ENCODE data around the gene ANAPC4.

Gene ANAPC4

DNA sequence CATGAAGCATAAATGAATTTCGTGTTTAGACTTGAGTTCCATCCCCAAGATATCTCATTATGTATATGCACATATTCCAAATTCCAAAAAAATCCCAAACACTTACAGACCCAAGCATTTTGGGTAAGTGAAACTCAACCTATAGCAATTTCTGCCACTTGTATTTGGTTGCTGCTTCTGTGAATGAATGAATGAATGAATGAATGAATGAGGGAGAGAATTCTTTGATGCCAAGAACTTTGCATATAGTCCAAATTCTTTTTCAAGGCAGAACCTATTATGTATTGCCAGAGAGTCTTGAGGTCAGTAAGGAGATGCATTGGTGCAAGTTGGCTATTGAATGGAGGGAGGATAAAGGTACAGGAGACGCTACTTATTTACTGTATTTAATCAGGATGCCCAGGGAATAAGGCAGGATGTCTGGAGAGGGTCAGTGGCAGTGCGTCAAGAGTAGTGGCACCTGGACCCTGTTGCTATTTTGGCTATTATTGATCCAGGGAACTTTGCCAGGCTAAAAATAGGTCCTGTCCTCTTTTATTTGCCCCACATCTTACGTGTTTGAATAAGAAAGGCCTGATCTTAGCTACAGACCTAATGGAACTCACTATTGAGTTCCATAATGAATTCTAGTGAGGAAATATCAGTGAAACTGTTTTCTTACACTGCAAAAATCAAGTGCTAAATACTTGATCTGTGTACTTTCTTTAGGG is 33.9 kb downstream of the ANAPC4 start:
- Histone ChIP-seq H3K36me3 (ENCODE audit: control insufficient read depth, insufficient read depth, low read length) (peaks cover 93% of the 10 kb centered on the region), H3K4me3 (ENCODE audit: low read depth, low read length) (no peak overlapping the region), H3K9ac (ENCODE audit: low read length) (no peak overlapping the region), H3K9me3 (ENCODE audit: control insufficient read depth, insufficient read depth, low read depth, low read length) (no peaks in the 10 kb centered on the region), H3K4me1 (ENCODE audit: control insufficient read depth, insufficient read depth, low read length) (no peaks in the 10 kb centered on the region), H3K27me3 (ENCODE audit: control insufficient read depth, insufficient read depth, low read length) (no peaks in the 10 kb centered on the region), H3K27ac (ENCODE audit: low read depth, low read length) (no peak overlapping the region)

DNA sequence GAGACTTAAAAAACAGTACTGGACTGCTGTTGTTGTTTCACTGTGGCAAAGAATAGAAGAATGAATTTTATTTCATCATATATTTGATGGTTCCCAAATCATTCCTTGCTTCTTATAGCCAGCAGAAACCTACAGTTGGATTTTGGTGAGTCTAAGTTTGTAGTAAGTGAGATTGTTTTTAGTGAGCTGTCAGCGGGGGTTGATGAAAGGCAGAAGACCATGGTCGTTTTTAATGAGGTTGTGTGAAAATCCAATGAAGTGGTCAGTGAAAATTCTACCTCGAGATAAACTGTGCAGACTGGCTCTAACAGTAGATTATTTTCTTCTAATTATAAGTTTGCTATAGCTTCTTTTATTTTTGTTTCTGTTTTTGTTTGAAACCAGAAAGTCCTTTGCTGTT is 36.2 kb downstream of the ANAPC4 start:
- Histone ChIP-seq H3K36me3 (ENCODE audit: control insufficient read depth, insufficient read depth, low read length) (peaks cover 94% of the 10 kb centered on the region), H3K4me3 (ENCODE audit: low read depth, low read length) (no peak overlapping the region)

GRCh38 chr4:25417014-25417413 is 40.0 kb downstream of the ANAPC4 start:
- Histone ChIP-seq H3K9me3 (ENCODE audit: control insufficient read depth, insufficient read depth, low read depth, low read length) (no peaks in the 10 kb centered on the region), H3K36me3 (ENCODE audit: control insufficient read depth, insufficient read depth, low read length) (peaks cover 66% of the 10 kb centered on the region), H3K4me1 (ENCODE audit: control insufficient read depth, insufficient read depth, low read length) (no peaks in the 10 kb centered on the region), H3K4me3 (ENCODE audit: low read depth, low read length) (no peak overlapping the region), H3K27me3 (ENCODE audit: control insufficient read depth, insufficient read depth, low read length) (no peaks in the 10 kb centered on the region), H3K27ac (ENCODE audit: low read depth, low read length) (no peak overlapping the region), H3K9ac (ENCODE audit: low read length) (no peak overlapping the region)

More for the DNA sequence above, 36.2 kb downstream of the ANAPC4 start:
- H3K27me3 ChIP-seq (ENCODE audit: control insufficient read depth, insufficient read depth, low read length), result no peaks in the 10 kb centered on the region
- no peak overlapping the region for H3K9ac ChIP-seq (ENCODE audit: low read length)
- H3K9me3 ChIP-seq (ENCODE audit: control insufficient read depth, insufficient read depth, low read depth, low read length), result no peaks in the 10 kb centered on the region
- H3K27ac ChIP-seq (ENCODE audit: low read depth, low read length), result no peak overlapping the region
- H3K4me1 ChIP-seq (ENCODE audit: control insufficient read depth, insufficient read depth, low read length), result no peaks in the 10 kb centered on the region

DNA sequence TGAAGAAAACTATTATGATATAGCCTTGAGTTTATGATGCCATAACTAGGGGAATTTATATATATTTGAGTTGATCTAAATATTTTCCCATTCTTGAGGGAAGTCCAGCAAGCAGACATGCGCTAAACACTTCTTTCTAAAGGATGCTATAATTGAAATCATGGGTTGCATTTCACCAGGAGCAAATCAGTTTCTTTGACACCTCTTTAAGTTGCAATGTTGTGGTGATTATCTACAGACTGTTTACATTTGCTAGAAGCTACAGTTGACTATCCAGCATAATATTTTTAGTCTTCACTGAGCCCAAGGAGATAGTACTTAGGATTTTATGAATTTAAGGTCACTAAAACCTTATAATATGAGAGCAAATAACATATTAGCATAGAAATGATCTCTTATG is 43.9 kb downstream of the ANAPC4 start:
- Histone ChIP-seq H3K9ac (ENCODE audit: low read length) (no peak overlapping the region), H3K27me3 (ENCODE audit: control insufficient read depth, insufficient read depth, low read length) (no peaks in the 10 kb centered on the region), H3K4me3 (ENCODE audit: low read depth, low read length) (no peak overlapping the region), H3K9me3 (ENCODE audit: control insufficient read depth, insufficient read depth, low read depth, low read length) (no peaks in the 10 kb centered on the region), H3K36me3 (ENCODE audit: control insufficient read depth, insufficient read depth, low read length) (peaks cover 35% of the 10 kb centered on the region), H3K27ac (ENCODE audit: low read depth, low read length) (no peak overlapping the region), H3K4me1 (ENCODE audit: control insufficient read depth, insufficient read depth, low read length) (no peaks in the 10 kb centered on the region)

GRCh38 chr4:25421816-25422525 is 44.9 kb downstream of the ANAPC4 start:
- H3K27me3 ChIP-seq (ENCODE audit: control insufficient read depth, insufficient read depth, low read length), result no peaks in the 10 kb centered on the region
- H3K36me3 ChIP-seq (ENCODE audit: control insufficient read depth, insufficient read depth, low read length), result peaks cover 26% of the 10 kb centered on the region
- H3K27ac ChIP-seq (ENCODE audit: low read depth, low read length), result no peak overlapping the region
- no peak overlapping the region for H3K4me3 ChIP-seq (ENCODE audit: low read depth, low read length)
- H3K9ac ChIP-seq (ENCODE audit: low read length), result no peak overlapping the region
- no peaks in the 10 kb centered on the region for H3K9me3 ChIP-seq (ENCODE audit: control insufficient read depth, insufficient read depth, low read depth, low read length)
- no peaks in the 10 kb centered on the region for H3K4me1 ChIP-seq (ENCODE audit: control insufficient read depth, insufficient read depth, low read length)

GRCh38 chr4:25423548-25423947 is 46.5 kb downstream of the ANAPC4 start:
- Histone ChIP-seq H3K27me3 (ENCODE audit: control insufficient read depth, insufficient read depth, low read length) (no peaks in the 10 kb centered on the region), H3K9ac (ENCODE audit: low read length) (no peak overlapping the region), H3K27ac (ENCODE audit: low read depth, low read length) (no peak overlapping the region), H3K4me1 (ENCODE audit: control insufficient read depth, insufficient read depth, low read length) (no peaks in the 10 kb centered on the region), H3K9me3 (ENCODE audit: control insufficient read depth, insufficient read depth, low read depth, low read length) (no peaks in the 10 kb centered on the region), H3K4me3 (ENCODE audit: low read depth, low read length) (no peak overlapping the region), H3K36me3 (ENCODE audit: control insufficient read depth, insufficient read depth, low read length) (peaks cover 10% of the 10 kb centered on the region)

GRCh38 chr4:25424539-25425228 is 47.6 kb downstream of the ANAPC4 start:
- no peak overlapping the region for H3K27ac ChIP-seq (ENCODE audit: low read depth, low read length)
- no peaks in the 10 kb centered on the region for H3K27me3 ChIP-seq (ENCODE audit: control insufficient read depth, insufficient read depth, low read length)
- peaks cover 4% of the 10 kb centered on the region; the same call in 1 of the 2 replicates for H3K36me3 ChIP-seq (ENCODE audit: control insufficient read depth, insufficient read depth, low read length)
- no peaks in the 10 kb centered on the region for H3K9me3 ChIP-seq (ENCODE audit: control insufficient read depth, insufficient read depth, low read depth, low read length)
- H3K4me3 ChIP-seq (ENCODE audit: low read depth, low read length), result no peak overlapping the region
- no peak overlapping the region for H3K9ac ChIP-seq (ENCODE audit: low read length)
- H3K4me1 ChIP-seq (ENCODE audit: control insufficient read depth, insufficient read depth, low read length), result no peaks in the 10 kb centered on the region

GRCh38 chr4:25425361-25425760 is 48.3 kb downstream of the ANAPC4 start:
- Histone ChIP-seq H3K4me3 (ENCODE audit: low read depth, low read length) (no peak overlapping the region), H3K9ac (ENCODE audit: low read length) (no peak overlapping the region), H3K36me3 (ENCODE audit: control insufficient read depth, insufficient read depth, low read length) (peaks cover 4% of the 10 kb centered on the region; the same call in 1 of the 2 replicates), H3K27ac (ENCODE audit: low read depth, low read length) (no peak overlapping the region), H3K27me3 (ENCODE audit: control insufficient read depth, insufficient read depth, low read length) (no peaks in the 10 kb centered on the region), H3K4me1 (ENCODE audit: control insufficient read depth, insufficient read depth, low read length) (no peaks in the 10 kb centered on the region), H3K9me3 (ENCODE audit: control insufficient read depth, insufficient read depth, low read depth, low read length) (no peaks in the 10 kb centered on the region)

- Histone ChIP-seq H3K4me3 (ENCODE audit: low read depth, low read length) (no peak overlapping the region), H3K27me3 (ENCODE audit: control insufficient read depth, insufficient read depth, low read length) (no peaks in the 10 kb centered on the region), H3K9me3 (ENCODE audit: control insufficient read depth, insufficient read depth, low read depth, low read length) (0 out of 2 replicates have a peak, but pooled peaks cover 3% of the 10 kb centered on the region), H3K27ac (ENCODE audit: low read depth, low read length) (no peak overlapping the region), H3K9ac (ENCODE audit: low read length) (no peak overlapping the region), H3K36me3 (ENCODE audit: control insufficient read depth, insufficient read depth, low read length) (peaks cover 3% of the 10 kb centered on the region; the same call in 1 of the 2 replicates), H3K4me1 (ENCODE audit: control insufficient read depth, insufficient read depth, low read length) (no peaks in the 10 kb centered on the region)
Measured at GRCh38 chr4:25427871-25428270, 50.8 kb downstream of the ANAPC4 start.

- no peak overlapping the region for H3K4me3 ChIP-seq (ENCODE audit: low read depth, low read length)
- H3K9ac ChIP-seq (ENCODE audit: low read length), result no peak overlapping the region
- no peak overlapping the region for H3K27ac ChIP-seq (ENCODE audit: low read depth, low read length)
- H3K9me3 ChIP-seq (ENCODE audit: control insufficient read depth, insufficient read depth, low read depth, low read length), result 0 out of 2 replicates have a peak, but pooled peaks cover 3% of the 10 kb centered on the region
- H3K36me3 ChIP-seq (ENCODE audit: control insufficient read depth, insufficient read depth, low read length), result no peaks in the 10 kb centered on the region
- no peaks in the 10 kb centered on the region for H3K4me1 ChIP-seq (ENCODE audit: control insufficient read depth, insufficient read depth, low read length)
- H3K27me3 ChIP-seq (ENCODE audit: control insufficient read depth, insufficient read depth, low read length), result no peaks in the 10 kb centered on the region
Measured at GRCh38 chr4:25430630-25431029, 53.6 kb downstream of the ANAPC4 start.

Data from HUES6 (cell line).